GM19324 (cell line): ENCODE data around the gene SNTG2.

Experiments
- ATAC-seq: cut with Tn5 transposase; IDR thresholded peaks from one replicate; pipeline ENCODE4 v1.9.1; 2021; ENCODE audit warnings: mild to moderate bottlenecking, moderate library complexity; ENCODE audit not compliant: unreplicated experiment, low FRiP score

The SNTG2 gene

DNA sequence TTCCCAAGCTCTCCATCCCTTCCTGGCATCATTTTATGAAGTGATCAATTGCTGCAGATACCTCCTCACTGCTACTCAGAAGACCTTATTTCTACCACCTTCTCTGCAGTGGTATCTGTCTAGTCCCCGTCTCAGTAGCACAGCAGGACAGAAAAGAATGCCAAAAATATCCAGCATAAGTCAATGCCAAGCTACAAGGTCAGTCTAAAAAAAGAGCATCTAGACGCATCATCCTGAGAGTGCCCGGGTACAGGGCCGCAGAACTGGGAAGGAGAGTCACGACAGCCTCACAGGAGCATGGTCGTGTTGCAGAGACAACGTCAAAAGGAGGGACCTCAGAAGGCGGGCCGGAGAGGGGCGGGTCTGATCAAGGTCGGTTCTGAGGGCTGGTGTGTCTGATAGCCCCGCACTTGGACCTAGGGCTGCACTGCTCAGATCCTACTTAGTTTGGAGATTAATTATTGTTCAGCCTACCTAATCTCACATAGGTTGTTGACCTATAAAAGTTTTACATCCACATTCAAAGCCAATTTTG, 24.3 kb upstream of the SNTG2 start:
- ATAC-seq = no peak

DNA sequence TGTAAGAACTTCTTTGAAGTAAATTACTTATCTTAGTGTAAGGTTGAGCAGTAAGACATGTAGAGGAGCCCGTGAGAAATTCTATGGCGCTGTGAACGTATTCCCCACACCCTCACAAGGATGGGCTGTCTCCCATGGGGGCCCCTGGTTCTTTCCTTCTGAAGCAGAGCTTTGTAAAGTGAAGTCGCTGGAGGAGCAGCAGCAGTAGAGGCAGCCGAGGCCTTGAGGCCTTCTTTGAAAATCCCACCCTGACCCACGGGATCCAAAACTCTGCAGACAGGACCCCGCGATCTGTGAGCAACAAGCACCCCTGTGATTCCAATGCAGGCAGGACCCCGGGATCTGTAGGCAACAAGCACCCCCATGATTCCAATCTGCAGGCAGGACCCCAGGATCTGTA, 23.8 kb upstream of the SNTG2 start:
- no peak for ATAC-seq

DNA sequence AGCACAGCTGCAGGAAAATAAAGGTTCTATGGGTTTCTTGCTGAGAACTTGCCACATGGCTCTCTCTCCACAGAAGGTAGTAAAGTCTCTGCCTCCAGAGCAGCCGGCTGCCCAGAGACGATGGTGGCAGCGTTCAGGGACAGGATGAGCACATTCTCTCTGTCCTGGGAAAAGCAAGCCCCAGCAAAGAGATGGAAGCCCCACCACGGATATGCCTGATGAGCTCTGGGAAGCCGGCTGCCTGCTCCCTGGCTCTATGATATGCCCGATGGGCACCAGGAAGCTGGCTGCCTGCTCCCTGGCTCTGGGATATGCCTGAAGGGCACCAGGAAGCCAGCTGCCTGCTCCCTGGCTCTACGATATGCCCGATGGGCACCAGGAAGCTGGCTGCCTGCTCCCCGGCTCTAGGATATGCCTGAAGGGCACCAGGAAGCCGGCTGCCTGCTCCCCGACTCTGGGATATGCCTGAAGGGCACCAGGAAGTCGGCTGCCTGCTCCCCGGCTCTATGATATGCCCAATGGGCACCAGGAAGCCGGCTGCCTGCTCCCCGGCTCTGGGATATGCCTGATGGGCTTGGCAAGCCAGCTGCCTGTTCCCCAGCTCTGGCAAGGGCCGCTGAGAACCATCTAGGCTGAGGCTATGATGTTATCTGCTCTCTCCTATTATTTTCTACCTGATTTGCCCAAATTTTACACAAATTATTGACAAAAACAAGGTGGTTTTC, 21.5 kb upstream of the SNTG2 start:
- ATAC-seq = no peak

DNA sequence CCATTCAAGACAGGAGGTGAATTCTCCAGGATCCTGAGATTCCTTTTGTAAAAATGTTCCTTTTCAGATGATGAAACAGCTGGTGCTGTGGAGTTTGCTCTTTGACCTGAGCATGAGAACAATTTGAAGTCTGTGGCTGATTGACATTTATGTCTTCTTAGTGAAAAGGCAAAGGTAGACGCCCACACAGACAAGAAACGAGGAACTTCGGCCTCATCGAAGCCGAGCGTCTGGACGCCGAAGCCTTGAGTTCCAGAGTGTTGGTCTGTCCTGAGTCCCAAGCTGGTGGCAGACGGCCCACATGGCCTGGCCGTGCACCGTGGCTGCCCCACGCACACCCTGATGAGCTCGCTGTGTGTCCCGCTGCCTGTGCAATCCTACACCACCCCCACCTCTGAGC, 20.7 kb upstream of the SNTG2 start:
- ATAC-seq = no peak

DNA sequence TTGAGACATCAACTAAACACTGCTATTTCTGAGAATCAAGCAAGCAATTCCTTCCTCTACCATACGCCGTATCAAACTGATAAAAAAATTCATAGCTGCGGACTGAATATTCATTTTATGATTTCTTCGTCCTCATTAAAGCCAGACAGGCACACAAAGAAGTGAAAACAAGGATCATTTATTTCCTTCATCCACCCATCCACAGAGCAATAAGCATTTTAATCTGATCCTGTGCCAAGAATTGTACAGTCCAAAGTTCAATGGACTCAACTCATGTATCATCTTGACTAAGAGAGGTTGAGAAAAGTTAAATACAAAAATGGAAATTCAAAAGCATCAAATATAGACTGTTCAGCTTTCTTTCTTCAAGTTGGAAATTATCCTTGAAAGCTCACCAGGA, 19.7 kb upstream of the SNTG2 start:
- no peak for ATAC-seq

DNA sequence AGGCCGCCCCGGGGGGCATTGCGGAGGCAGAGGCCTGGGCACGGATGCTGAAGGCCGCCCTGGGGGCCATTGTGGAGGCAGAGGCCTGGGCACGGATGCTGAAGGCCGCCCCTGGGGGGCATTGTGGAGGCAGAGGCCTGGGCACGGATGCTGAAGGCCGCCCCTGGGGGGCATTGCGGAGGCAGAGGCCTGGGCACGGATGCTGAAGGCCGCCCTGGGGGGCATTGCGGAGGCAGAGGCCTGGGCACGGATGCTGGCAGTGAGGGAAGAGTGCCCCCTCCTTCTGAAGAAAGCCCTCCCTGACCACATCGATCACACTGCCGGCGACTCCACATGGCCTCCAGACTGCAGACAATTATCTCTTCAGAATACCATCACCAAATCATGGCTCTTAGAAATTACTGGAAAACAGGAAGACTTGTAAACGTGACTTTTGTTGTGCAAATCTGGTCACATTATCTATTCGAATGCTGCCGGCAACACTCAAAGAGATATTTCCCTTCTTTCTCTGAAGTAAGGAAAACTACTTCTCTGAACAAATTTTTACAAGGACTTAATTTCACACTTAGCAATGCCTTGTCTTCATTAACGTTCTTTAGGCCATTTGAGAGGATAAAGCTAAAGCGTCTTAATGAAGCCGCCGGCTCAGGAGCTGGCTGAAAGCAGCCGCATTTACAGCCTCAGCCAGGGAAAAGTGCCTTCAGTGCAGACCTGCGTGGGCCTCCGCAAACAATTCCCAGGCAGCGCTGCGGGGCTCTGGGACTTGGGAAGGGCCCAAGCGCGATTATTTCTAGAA, 18.1 kb upstream of the SNTG2 start:
- no peak for ATAC-seq

DNA sequence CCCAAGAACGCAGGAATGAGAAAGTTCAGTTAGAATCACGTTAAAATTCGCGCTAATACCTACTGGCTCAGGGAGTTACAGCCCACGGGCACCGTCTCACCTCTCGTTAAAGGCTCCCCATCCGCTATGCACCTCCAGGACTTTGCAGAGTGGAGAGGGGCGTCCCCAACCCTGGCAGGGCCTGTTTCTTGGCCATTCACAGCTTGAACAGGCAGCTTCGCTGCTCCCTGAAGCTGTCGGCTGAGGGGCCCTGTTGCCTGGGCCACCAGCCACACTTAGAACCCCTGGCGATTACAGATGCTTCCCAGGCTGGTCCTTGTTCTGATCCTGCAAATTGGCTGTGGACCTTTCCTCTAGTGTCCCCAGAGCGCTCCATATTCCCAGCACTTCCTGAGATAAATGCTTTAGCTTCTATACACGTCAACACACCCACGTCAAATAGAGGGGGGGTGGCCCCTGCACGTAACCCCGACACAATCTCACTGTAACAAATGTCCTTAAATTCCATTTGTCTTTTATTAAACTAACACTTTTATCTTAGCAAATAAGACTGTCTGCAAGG, 16.8 kb upstream of the SNTG2 start:
- no peak for ATAC-seq

DNA sequence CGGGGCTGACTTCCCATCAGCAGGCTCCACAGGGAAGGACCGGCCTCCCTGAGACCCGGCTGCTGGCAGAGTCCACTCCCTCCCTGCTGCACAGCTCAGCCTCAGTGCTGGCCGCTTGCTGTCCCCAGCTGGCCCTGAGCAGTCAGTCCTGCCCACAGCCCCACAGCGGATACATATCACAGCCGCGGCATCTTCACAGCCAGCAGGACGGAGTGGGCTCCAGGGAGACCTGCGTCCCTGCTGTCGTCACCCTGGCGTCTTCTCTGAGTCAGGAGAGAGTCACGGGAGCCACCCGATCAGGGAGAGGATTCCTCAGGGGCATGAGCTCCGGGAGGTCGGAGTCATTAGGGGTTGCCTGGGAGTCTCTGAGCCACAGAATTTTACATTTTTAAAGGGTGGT, 13.1 kb upstream of the SNTG2 start:
- ATAC-seq = no peak

DNA sequence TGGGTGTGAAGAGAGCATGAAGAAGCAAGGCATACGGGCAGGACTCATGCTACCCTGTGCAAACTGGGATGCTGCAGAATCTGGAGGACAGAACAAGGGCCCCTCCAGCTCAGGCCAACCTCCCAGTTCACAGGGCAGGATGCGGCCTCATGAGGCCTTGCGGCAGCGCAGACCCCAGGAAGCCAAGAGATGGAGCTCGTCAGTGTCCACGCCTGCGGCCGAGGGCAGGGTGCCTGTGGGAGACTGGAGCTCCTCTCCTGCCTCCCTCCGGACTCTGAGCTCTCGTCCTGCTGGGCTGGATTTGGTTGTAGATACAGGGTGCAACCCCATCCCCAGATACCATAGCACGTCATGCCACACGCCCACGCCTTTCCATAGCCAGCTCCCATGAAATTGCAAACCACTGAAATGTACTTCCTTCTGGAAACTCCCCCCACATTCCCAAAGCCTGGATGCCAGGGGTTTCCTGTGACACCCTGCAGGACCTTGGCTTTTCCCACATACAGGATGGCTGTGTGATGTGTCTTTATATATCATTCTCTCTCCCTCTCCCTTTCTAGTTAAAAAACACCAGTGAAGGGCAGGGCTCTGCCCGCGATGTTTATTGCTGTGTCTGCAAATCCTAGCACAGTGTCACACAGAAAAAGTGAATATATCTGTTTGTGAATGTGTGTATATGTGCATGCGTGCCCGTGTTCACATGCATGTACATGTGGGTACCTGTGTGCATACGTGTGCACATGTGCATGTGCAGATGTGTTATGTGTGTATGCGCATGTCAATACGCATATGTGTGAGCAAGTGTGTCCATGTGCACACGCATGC, 12.3 kb upstream of the SNTG2 start:
- no peak for ATAC-seq

DNA sequence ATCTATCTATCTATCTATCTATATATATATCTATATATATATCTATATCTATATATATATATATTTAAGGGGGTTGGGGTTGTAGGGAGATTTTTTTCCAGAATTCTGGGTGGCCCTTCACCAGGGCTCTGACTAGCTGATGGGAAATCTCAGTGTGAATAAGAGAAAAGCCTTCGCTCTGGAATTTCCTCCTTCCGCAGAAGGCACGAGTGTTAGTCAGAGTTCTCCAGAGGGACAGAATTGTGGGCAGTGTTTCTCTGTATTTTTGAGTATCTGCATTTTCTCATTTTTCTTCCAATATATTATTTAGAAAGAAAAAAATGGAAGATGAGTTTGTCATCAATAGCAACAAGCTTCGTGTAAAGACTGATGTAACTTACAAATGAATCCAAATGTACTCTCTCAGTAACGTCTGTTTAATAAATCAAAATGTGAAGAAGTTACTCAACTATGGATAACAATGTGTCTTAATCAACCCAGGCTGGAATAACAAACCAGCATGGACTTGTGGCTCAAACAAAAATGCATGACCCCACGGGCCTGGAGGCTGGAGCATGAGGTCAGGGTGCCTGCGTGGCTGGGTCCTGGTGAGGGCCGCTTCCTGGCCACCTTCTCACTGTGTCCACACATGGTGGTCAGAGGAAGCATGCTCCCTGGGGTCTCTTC, 10.6 kb upstream of the SNTG2 start:
- no peak for ATAC-seq

DNA sequence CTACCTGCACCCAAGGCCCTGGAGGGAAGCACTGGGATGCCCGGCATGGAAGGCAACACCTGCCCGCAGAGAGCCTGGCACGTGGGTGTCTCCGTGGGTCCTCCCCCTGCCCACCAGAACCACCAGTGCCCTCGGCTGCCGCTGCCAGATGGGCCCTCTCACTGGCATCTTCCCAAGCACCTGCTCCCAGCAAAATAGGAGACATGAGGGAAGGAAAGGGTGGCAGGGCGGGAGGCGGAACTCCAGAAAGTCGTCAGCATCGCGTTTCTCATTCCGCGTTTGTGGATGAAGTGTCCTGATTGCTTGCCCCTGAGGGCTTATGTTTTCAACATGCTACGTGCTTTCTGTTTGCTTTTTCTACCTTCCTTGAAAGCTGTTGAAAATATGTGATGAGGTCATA, 8.8 kb upstream of the SNTG2 start:
- no peak for ATAC-seq

DNA sequence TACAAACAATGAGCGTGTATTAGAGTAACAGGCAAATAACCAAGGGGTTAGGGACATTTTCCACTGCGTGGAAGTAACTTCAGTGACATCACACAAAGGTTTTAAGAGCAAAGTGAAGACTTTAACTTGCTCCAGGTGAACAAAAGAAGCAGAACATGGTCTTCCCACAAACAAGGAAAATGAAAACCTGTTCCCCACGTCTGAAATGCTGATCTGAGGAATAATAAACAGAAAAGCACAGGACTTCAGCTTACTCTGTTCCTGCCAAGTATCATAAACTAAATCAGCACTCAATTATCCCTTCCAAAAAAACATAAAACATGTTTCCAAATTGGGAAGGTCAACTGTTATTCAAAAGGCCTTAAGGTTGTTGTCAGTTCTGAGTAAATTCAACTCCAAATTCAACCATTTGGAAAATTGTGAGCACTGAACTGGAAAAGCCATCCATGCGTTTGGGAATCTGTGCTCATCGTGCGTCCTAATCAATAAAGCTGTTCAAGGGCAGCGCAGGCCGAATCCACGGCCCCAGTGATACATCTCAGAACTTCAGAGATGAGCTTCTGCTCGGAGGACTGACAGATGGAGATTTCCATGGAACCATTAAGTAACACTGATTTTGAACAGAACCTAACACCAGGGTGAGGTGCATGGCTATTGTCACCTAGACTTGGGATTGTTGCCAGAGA, 7.7 kb upstream of the SNTG2 start:
- no peak for ATAC-seq

DNA sequence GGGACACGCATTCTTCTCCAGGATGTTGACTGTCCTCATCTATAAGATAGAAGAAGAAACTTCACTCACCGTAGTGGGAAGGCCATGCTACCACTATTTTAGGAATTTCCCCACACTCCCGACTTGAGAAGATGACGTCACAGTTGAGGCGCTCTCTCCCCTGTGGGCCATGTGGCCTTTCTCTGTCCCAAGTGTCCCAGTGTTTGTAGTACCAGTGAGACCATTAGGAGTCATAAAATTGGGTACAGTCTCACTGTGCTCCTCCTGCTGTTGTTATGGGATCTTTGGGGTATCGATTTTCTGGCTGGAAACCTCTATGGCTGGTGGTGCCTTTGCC, 7.2 kb upstream of the SNTG2 start:
- ATAC-seq = no peak

DNA sequence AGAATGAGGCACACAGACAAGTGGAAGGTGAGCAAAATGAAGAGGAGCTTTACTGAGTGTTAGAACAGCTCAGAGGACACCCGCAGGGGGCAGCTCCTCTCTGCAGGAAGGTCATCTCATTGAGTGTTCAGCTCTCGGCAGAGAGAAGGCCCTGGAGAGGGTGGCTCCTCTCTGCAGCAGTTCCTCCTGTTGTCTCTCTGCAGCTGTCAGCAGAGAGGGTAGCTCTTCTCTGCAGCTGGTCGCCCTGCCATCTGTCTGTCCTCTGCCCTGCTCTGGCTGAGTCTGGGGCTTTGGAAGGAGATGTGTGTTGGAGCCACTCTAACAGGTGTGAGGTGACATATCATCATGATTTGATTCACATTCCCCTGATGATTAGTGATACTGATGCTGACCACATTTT, 6.8 kb upstream of the SNTG2 start:
- no peak for ATAC-seq

DNA sequence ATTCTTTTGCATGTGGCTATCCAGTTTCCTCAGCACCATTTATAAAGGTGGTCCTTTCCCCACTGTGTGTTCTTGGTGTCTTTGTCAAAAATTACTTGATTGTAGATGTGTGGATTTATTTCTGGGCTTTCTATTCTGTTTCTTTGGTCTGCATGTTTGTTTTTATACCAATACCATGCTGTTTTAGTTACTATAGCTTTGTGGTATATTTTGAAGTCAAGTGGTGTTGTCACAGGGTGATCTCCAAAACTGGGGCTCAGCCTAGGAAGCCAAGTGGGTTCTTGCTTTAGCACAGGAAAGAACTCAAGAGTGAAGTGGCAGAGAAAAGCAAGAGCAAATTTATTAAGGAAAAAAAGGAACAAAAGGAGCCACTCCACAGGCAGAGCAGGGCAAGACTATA, 6.0 kb upstream of the SNTG2 start:
- ATAC-seq = no peak

DNA sequence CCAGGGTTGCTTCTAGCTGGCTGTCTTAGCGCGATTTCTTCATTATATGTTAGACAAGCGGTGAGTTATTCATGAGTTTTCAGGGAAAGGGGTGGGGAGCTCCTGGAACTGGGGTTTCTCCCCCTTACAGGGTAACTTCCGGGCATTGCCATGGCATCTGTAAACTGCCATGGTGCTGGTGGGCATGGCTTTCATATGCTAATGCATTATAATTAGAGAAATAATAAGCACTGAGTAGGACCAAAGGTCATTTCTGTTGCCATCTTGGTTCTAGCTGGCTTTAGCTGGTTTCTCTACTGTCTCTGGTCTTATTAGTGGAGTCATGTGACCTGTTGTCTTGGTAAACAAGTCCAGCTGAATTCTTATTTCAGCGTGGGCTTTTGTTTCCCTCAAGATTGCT, 5.5 kb upstream of the SNTG2 start:
- no peak for ATAC-seq

DNA sequence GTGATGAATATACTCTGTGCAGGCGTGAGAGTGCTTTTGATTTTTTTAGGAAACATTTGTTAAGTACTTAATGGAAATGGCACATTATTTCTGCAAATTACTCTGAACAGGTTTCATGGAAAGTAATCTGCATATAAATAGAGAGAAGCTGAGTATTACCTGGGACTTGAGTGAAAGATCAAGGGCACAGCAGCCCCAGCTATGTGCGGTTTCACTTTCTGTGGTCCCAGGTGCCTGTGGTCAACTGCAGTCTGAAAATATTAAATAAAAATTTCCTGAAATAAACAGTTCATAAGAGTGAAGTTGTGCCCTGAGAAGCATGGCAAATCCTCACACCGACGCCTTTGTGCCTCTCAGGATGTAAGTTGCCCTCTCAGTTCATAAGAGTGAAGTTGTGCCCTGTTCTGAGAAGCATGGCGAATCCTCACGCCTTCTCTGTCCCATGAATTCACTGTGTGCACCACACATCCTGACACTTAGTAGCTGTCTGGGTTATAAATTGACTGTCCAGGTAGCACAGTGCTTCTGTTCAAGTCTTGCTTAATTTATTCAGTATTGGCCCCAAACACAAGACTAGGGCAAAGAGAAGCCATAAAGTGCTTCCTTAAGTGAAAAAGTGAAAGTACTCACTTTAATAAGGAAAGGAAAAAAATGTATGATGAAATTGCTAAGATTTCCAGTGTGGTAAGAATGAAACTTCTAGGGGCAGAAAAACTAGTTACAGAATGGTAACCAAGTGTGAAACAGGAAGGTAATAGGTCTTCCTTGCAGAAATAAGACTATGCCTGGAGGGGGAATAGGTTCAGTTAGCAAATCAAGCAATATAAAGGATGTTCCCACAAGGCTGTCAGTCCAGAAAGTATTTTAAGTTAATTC, 4.3 kb upstream of the SNTG2 start:
- peak; percentile 69 for ATAC-seq

DNA sequence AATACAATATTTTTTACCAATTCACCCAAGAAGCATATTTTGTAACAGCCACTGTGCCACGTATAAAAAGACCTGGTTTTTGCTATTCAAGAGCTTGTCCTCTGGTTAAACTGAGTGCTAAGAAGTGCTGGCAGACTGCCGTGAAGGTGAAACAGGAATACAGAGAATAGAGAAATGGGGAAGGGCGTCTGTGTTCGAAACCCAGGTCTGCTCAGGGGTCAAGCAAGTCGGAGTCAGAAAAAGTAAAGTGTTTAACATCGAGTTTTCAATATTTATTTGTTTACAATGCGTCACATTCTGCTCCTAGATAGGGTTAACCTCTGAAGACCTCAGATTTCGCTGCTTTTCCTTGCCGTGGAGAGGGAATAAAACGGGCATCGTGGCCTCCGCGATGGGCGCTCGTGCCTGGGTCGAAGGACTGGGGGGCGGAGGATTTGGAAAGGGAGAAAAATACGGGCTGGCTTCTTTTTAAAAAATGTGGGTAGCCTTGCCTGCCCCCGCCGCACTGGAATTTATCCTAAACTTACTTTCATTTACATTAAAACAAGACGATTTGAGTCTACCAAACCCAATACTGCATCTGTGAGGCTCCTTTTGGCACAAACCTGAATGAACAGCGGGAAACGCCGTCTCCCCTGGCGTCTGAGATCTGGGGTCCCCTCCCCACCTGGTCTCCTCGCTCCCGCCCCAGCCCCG, 1.1 kb upstream of the SNTG2 start:
- no peak for ATAC-seq
